NCI-H2107 (cell line): ENCODE measurements around the gene CHM.
"Not testable (repeated sequence)": the region's sequence is repeated elsewhere in the genome, so short reads cannot be mapped to it uniquely, and the experiment has no call there.

Experiments
- DNase-seq: peaks from one replicate; lab custom pipeline; 2025; lab: John Stamatoyannopoulos, UW

CHM gene

GRCh38 chrX:86047174-86047935 lies at the start of gene CHM:
TSS of gene CHM (minus strand) at chrX:86047558. CDS start at chrX:86047532, 26 bp downstream.
- DNase-seq = no peak

- no peak for DNase-seq
These were observed 31.3 kb upstream of the CHM start for GRCh38 chrX:86078650-86079049.

- no peak for DNase-seq
These were observed 19.6 kb upstream of the CHM start for GRCh38 chrX:86066998-86067397.

- DNase-seq = no peak
These were observed 14.0 kb upstream of the CHM start for GRCh38 chrX:86061407-86061806.

GRCh38 chrX:86051741-86052140 lies 4.4 kb upstream of the CHM start:
- DNase-seq = no peak

GRCh38 chrX:86047936-86048280 lies 550 bp upstream of the CHM start:
- no peak for DNase-seq

- no peak for DNase-seq
These were observed 3.1 kb downstream of the CHM start for GRCh38 chrX:86044216-86044615.

- no peak for DNase-seq
These were observed 7.5 kb downstream of the CHM start for GRCh38 chrX:86039625-86040568.

GRCh38 chrX:86033385-86033784 lies 14.0 kb downstream of the CHM start:
- DNase-seq = no peak

- DNase-seq = no peak
These were observed 18.7 kb downstream of the CHM start for GRCh38 chrX:86028681-86029080.

GRCh38 chrX:86023811-86024210 lies 23.5 kb downstream of the CHM start:
- no peak for DNase-seq

GRCh38 chrX:86021652-86022289 lies 25.6 kb downstream of the CHM start:
- DNase-seq = no peak

- no peak for DNase-seq
These were observed 31.2 kb downstream of the CHM start for GRCh38 chrX:86016139-86016538.

GRCh38 chrX:86014959-86015358 lies 32.4 kb downstream of the CHM start:
- DNase-seq = not testable (repeated sequence)

GRCh38 chrX:86014421-86014820 lies 32.9 kb downstream of the CHM start:
- DNase-seq = no peak

GRCh38 chrX:86013792-86014191 lies 33.6 kb downstream of the CHM start:
- no peak for DNase-seq

GRCh38 chrX:86012188-86012587 lies 35.2 kb downstream of the CHM start:
- DNase-seq = no peak

GRCh38 chrX:86009803-86010202 lies 37.6 kb downstream of the CHM start:
- DNase-seq = not testable (repeated sequence)

- not testable (repeated sequence) for DNase-seq
These were observed 39.5 kb downstream of the CHM start for GRCh38 chrX:86007891-86008290.

- no peak for DNase-seq
These were observed 45.1 kb downstream of the CHM start for GRCh38 chrX:86002076-86002896.

GRCh38 chrX:85998954-85999353 lies 48.4 kb downstream of the CHM start:
- no peak for DNase-seq

GRCh38 chrX:85996555-85996954 lies 50.8 kb downstream of the CHM start:
- DNase-seq = no peak
